ENCODE measurements around the gene CYLD.

Gene CYLD

DNA sequence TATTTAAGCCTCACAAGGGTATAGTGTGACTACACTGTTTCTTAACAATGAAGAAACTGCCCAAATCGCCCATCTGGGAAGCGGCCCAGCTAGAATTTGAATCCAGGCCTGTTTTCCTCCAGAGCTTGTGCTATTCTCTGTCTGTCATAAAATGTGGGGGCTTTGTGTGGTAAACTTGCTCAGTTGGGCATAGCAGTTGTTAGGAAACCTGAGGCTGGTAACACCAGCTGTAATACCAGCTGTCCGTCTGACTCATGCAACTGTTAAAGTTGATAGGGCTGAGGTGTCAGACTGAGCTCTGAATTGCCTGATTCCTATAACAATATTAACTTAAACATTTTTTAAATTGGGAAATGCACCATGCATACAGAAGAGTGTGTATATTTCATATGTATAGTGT lies 39.2 kb upstream of the CYLD start:
- TF ChIP-seq, protein P1, sequence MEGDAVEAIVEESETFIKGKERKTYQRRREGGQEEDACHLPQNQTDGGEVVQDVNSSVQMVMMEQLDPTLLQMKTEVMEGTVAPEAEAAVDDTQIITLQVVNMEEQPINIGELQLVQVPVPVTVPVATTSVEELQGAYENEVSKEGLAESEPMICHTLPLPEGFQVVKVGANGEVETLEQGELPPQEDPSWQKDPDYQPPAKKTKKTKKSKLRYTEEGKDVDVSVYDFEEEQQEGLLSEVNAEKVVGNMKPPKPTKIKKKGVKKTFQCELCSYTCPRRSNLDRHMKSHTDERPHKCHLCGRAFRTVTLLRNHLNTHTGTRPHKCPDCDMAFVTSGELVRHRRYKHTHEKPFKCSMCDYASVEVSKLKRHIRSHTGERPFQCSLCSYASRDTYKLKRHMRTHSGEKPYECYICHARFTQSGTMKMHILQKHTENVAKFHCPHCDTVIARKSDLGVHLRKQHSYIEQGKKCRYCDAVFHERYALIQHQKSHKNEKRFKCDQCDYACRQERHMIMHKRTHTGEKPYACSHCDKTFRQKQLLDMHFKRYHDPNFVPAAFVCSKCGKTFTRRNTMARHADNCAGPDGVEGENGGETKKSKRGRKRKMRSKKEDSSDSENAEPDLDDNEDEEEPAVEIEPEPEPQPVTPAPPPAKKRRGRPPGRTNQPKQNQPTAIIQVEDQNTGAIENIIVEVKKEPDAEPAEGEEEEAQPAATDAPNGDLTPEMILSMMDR (IDR thresholded peaks at IDR 0.05; ENCODE audit: low read depth, low read length) = no peak
- Histone ChIP-seq H3K36me3 (no peaks in the 10 kb centered on the region), H3K27ac (no peak overlapping the region), H3K27me3 (ENCODE audit: insufficient read depth, low read depth, severe bottlenecking) (no peaks in the 10 kb centered on the region), H3K9me3 (ENCODE audit: severe bottlenecking) (peaks cover 13% of the 10 kb centered on the region), H3K4me3 (ENCODE audit: low read depth, low read length) (no peak overlapping the region)
- DNase-seq = no peak

GRCh38 chr16:50704245-50704644 lies 37.6 kb upstream of the CYLD start:
- TF ChIP-seq, protein P1 (IDR thresholded peaks at IDR 0.05; ENCODE audit: low read depth, low read length) = no peak
- no peaks in the 10 kb centered on the region for H3K36me3 ChIP-seq

GRCh38 chr16:50705436-50706110 lies 36.3 kb upstream of the CYLD start:
- H3K27ac ChIP-seq = no peak overlapping the region
- TF ChIP-seq, protein P1 (IDR thresholded peaks at IDR 0.05; ENCODE audit: low read depth, low read length) = no peak
- DNase-seq = no peak
- no peaks in the 10 kb centered on the region for H3K36me3 ChIP-seq
- H3K9me3 ChIP-seq (ENCODE audit: severe bottlenecking) = peaks cover 13% of the 10 kb centered on the region
- no peak overlapping the region for H3K4me3 ChIP-seq (ENCODE audit: low read depth, low read length)
- H3K27me3 ChIP-seq (ENCODE audit: insufficient read depth, low read depth, severe bottlenecking) = no peaks in the 10 kb centered on the region

More at GRCh38 chr16:50704245-50704644, 37.6 kb upstream of the CYLD start:
- Histone ChIP-seq H3K9me3 (ENCODE audit: severe bottlenecking) (peaks cover 13% of the 10 kb centered on the region), H3K27ac (no peak overlapping the region), H3K27me3 (ENCODE audit: insufficient read depth, low read depth, severe bottlenecking) (no peaks in the 10 kb centered on the region), H3K4me3 (ENCODE audit: low read depth, low read length) (no peak overlapping the region)
- no peak for DNase-seq

GRCh38 chr16:50706250-50706649 lies 35.6 kb upstream of the CYLD start:
- H3K4me3 ChIP-seq (ENCODE audit: low read depth, low read length) = no peak overlapping the region
- no peaks in the 10 kb centered on the region for H3K36me3 ChIP-seq
- DNase-seq = no peak
- TF ChIP-seq, protein P1 (IDR thresholded peaks at IDR 0.05; ENCODE audit: low read depth, low read length) = no peak
- no peaks in the 10 kb centered on the region for H3K27me3 ChIP-seq (ENCODE audit: insufficient read depth, low read depth, severe bottlenecking)
- peaks cover 13% of the 10 kb centered on the region for H3K9me3 ChIP-seq (ENCODE audit: severe bottlenecking)
- H3K27ac ChIP-seq = no peak overlapping the region

DNA sequence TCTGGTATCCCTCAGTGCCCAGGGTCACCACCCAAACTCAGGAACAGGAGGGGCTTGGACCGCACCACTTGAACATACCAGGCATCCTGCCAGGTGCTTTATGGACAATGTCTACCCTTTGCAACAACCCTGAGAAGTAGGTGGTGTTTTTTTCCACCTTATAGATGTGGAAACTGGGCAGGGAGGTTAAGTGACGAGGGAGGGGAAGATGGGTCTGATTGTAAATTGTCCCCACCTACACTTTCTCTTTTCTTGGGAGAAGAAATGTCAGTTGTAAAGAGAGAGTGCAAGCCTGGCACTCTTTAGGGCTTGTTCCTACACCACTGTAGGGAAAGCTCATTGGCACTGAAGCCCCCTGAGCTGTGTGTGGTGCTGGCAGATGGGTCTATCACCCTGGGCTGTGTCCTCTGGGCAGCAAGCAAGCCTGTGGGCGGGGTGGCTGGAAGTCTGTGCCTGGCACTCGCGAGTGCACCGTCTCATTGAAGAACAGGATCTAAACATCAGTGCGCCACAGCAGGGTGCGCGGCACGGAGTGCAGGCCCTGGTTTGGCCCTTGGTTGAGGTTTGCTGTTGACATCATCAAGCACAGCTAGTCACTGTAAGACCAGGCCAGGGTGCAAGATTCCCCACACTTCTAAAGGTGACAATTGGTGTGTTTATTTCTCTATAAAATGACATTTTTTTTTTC lies 33.4 kb upstream of the CYLD start:
- no peak for DNase-seq
- Histone ChIP-seq H3K36me3 (no peaks in the 10 kb centered on the region), H3K27me3 (ENCODE audit: insufficient read depth, low read depth, severe bottlenecking) (no peaks in the 10 kb centered on the region), H3K9me3 (ENCODE audit: severe bottlenecking) (peaks cover 13% of the 10 kb centered on the region), H3K4me3 (ENCODE audit: low read depth, low read length) (no peak overlapping the region), H3K27ac (no peak overlapping the region)
- TF ChIP-seq, protein P1 (IDR thresholded peaks at IDR 0.05; ENCODE audit: low read depth, low read length) = no peak

All from WERI-Rb-1 (cell line).